ENCODE measurements around the gene GDF15.

GRCh38 chr19:18412610-18413239, 26.8 kb downstream of the GDF15 start:
- TF ChIP-seq CTCF (IDR thresholded peaks at IDR 0.05), result no peak
- TF ChIP-seq EZH2 (IDR thresholded peaks at IDR 0.05; ENCODE audit: borderline replicate concordance, insufficient read depth, low read depth, low read length, poor library complexity, severe bottlenecking), result no peak
